IMR-90 (cell line): Measurements from ENCODE around the gene DNM1. TPM values are rescaled to one million over a fixed set of nuclear protein-coding genes. Genes with fewer than 3 reads are reported as not detected.

Experiments used
- ATAC-seq: fragments of 200-7000 bp; cut with Tn5 transposase; 2 replicates; pipeline ENCODE4 v1.9.1; 2020; ENCODE audit warnings: low read depth, mild to moderate bottlenecking, moderate library complexity
- BruUV-seq: library from RNA; stranded (reverse); fragments of 400-500 nt; replicated peaks from 2 replicates; lab custom pipeline; 2021; lab: Mats Ljungman, UMichigan
- CTCF ChIA-PET: fragments of 300-600 bp; formaldehyde crosslinking; extraction: SDS; loops from one replicate; lab custom pipeline; 2021; ENCODE audit warnings: antibody characterized with exemption; lab: Yijun Ruan, JAX
- POLR2A ChIA-PET: fragments of 300-600 bp; sonication (Branson Sonifier 250); formaldehyde crosslinking; loops from one replicate; lab custom pipeline; 2022; ENCODE audit warnings: antibody characterized with exemption; ENCODE audit not compliant: unreplicated experiment; lab: Charles Lee
- DNase-seq: peaks from one replicate; pipeline ENCODE4 v3.0.0; 2013
- H2AFZ ChIP-seq: replicated peaks from 2 replicates; pipeline ENCODE3; 2013; ENCODE audit warnings: low read length, mild to moderate bottlenecking; ENCODE audit not compliant: poor library complexity
- H2AK5ac ChIP-seq: 2 replicates; pipeline ENCODE4 v1.6.1; 2013; ENCODE audit warnings: low read depth, low read length, inconsistent platforms
- H2AK9ac ChIP-seq: replicated peaks from 2 replicates; pipeline ENCODE3; 2013; ENCODE audit warnings: mild to moderate bottlenecking, low read depth, low read length, moderate library complexity; ENCODE audit not compliant: poor library complexity
- H2BK120ac ChIP-seq: 2 replicates; pipeline ENCODE4 v1.6.1; 2013; ENCODE audit warnings: low read depth, low read length, inconsistent platforms
- H2BK15ac ChIP-seq: 3 replicates; pipeline ENCODE4 v1.6.1; 2013; ENCODE audit warnings: low read depth, low read length, inconsistent platforms
- H2BK20ac ChIP-seq: 2 replicates; pipeline ENCODE4 v1.6.1; 2013; ENCODE audit warnings: low read depth, mild to moderate bottlenecking, inconsistent platforms, low read length, moderate library complexity
- H2BK5ac ChIP-seq: 2 replicates; pipeline ENCODE4 v1.6.1; 2013; ENCODE audit warnings: mild to moderate bottlenecking, low read depth, low read length, inconsistent platforms; ENCODE audit not compliant: poor library complexity, severe bottlenecking
- H3K14ac ChIP-seq: replicated peaks from 2 replicates; pipeline ENCODE4 v1.6.1; 2013; ENCODE audit warnings: low read depth, low read length, inconsistent platforms
- H3K18ac ChIP-seq: 2 replicates; pipeline ENCODE4 v1.6.1; 2013; ENCODE audit warnings: low read depth, low read length, control low read depth
- H3K23ac ChIP-seq: 2 replicates; pipeline ENCODE4 v1.6.1; 2013; ENCODE audit warnings: low read depth, low read length, inconsistent platforms
- H3K27ac ChIP-seq: 2 replicates; pipeline ENCODE4 v1.5.1; 2013; ENCODE audit warnings: mild to moderate bottlenecking, control low read depth, low read length; ENCODE audit not compliant: insufficient read depth
- H3K27me3 ChIP-seq: 2 replicates; pipeline ENCODE4 v1.6.1; 2013; ENCODE audit warnings: low read length; ENCODE audit not compliant: control insufficient read depth, insufficient read depth
- H3K36me3 ChIP-seq: 2 replicates; pipeline ENCODE4 v1.6.1; 2013; ENCODE audit warnings: low read length, mixed read lengths; ENCODE audit not compliant: control insufficient read depth, insufficient read depth
- H3K4ac ChIP-seq: 2 replicates; pipeline ENCODE4 v1.6.1; 2013; ENCODE audit warnings: low read depth, low read length, inconsistent platforms
- H3K4me1 ChIP-seq: 2 replicates; pipeline ENCODE4 v1.6.1; 2013; ENCODE audit warnings: low read length, mixed read lengths; ENCODE audit not compliant: control insufficient read depth, insufficient read depth
- H3K4me2 ChIP-seq: 2 replicates; pipeline ENCODE4 v1.6.1; 2013; ENCODE audit warnings: low read depth, mild to moderate bottlenecking, control low read depth, low read length, moderate library complexity
- H3K4me3 ChIP-seq: 2 replicates; pipeline ENCODE4 v1.5.1; 2013; ENCODE audit warnings: low read depth, mild to moderate bottlenecking, control low read depth, low read length, moderate library complexity; ENCODE audit not compliant: insufficient read depth
- H3K56ac ChIP-seq: 2 replicates; pipeline ENCODE4 v1.6.1; 2013; ENCODE audit warnings: low read length, inconsistent platforms; ENCODE audit not compliant: insufficient read depth; ENCODE audit errors: extremely low read depth
- H3K79me1 ChIP-seq, 2 experiments: 2 replicates each; pipeline ENCODE4 v1.6.1; 2013; ENCODE audit warnings: low read length in 2 of 2, inconsistent platforms in 1 of 2, low read depth in 1 of 2
- H3K9ac ChIP-seq: 2 replicates; pipeline ENCODE4 v1.6.1; 2013; ENCODE audit warnings: low read depth, low read length, control low read depth
- H3K9me1 ChIP-seq: 2 replicates; pipeline ENCODE4 v1.6.1; 2013; ENCODE audit warnings: low read length, inconsistent platforms; ENCODE audit not compliant: insufficient read depth
- H3K9me3 ChIP-seq: 2 replicates; pipeline ENCODE4 v1.6.1; 2013; ENCODE audit warnings: low read length; ENCODE audit not compliant: control insufficient read depth, insufficient read depth
- H4K20me1 ChIP-seq: 2 replicates; pipeline ENCODE4 v1.6.1; 2013; ENCODE audit warnings: low read length, inconsistent platforms; ENCODE audit not compliant: insufficient read depth
- H4K5ac ChIP-seq: 2 replicates; pipeline ENCODE4 v1.6.1; 2013; ENCODE audit warnings: mild to moderate bottlenecking, low read depth, low read length, control low read depth
- H4K8ac ChIP-seq, 2 experiments: 2 replicates each; pipeline ENCODE4 v1.6.1; 2013; ENCODE audit warnings: low read depth in 2 of 2, low read length in 2 of 2, control low read depth in 1 of 2, inconsistent platforms in 1 of 2
- H4K91ac ChIP-seq: 2 replicates; pipeline ENCODE4 v1.6.1; 2013; ENCODE audit warnings: low read depth, low read length, inconsistent platforms; ENCODE audit not compliant: insufficient read depth
- BHLHE40 ChIP-seq: fragments of 150-350 bp; IDR thresholded peaks from 2 replicates; pipeline ENCODE4 v1.6.1; 2016; ENCODE audit warnings: mild to moderate bottlenecking, low read depth, low read length
- CEBPB ChIP-seq: IDR thresholded peaks from 2 replicates; pipeline ENCODE4 v1.6.1; 2012; ENCODE audit warnings: low read depth, low read length, improper control_type of control experiment
- FOS ChIP-seq: fragments of 150-350 bp; IDR thresholded peaks from 2 replicates; pipeline ENCODE4 v1.6.1; 2016; ENCODE audit warnings: low read depth, low read length
- MAFK ChIP-seq: IDR thresholded peaks from 2 replicates; pipeline ENCODE4 v1.6.1; 2012; ENCODE audit warnings: low read depth, low read length, improper control_type of control experiment
- RAD21 ChIP-seq: IDR thresholded peaks from 2 replicates; pipeline ENCODE4 v1.6.1; 2012; ENCODE audit warnings: low read length, improper control_type of control experiment
- WGBS, 2 experiments: methylation state at CpG; one replicate each; pipeline versions ENCODE4 v1.1.5 to v1.1.7; 2013; ENCODE audit warnings: missing lambda C conversion rate in 2 of 2; ENCODE audit not compliant: insufficient read length in 1 of 2; ENCODE audit errors: extremely low coverage in 2 of 2; 5-methylcytosine and 5-hydroxymethylcytosine counted together
- dilution Hi-C: fragments of 300-500 bp; cut with HindIII; formaldehyde crosslinking; loops from one replicate; pipeline ENCODE4 v1.14.3; 2018; ENCODE audit warnings: low sequenced_read_pairs; ENCODE audit not compliant: unreplicated experiment
- in situ Hi-C: fragments of 300-500 bp; cut with MboI; formaldehyde crosslinking; loops from 3 replicates; pipeline ENCODE4 v1.14.3; 2019; ENCODE audit warnings: low sequenced_read_pairs, inconsistent platforms, mixed read lengths
- intact Hi-C: fragments of 100-400 bp; cut with micrococcal nuclease; formaldehyde crosslinking; loops from 2 replicates; pipeline ENCODE4 v1.10.0; 2022
- polyA plus RNA-seq, 3 experiments: library from polyadenylated mRNA; depleted of rRNA; stranded (reverse); fragments of >200 nt; gene quantifications; 2 replicates each; pipeline ENCODE4 v1.2.3, GENCODE V29; 2012; ENCODE audit warnings: low replicate concordance in 1 of 3
- total RNA-seq: library from RNA; depleted of rRNA; stranded (reverse); fragments of >200 nt; gene quantifications from 2 replicates; pipeline ENCODE4 v1.2.3, GENCODE V29; 2012
- TF ChIP-seq, protein P1 (sequence below): conservative IDR thresholded peaks from 2 replicates; pipeline ENCODE4 v1.5.1; 2012; ENCODE audit warnings: mild to moderate bottlenecking, low read depth, low read length, improper control_type of control experiment

Gene DNM1
- total and polyA plus RNA-seq, 2 of the 4 experiments (the other 2 are of a cell fraction): 13.6 to 17.7 TPM

DNA sequence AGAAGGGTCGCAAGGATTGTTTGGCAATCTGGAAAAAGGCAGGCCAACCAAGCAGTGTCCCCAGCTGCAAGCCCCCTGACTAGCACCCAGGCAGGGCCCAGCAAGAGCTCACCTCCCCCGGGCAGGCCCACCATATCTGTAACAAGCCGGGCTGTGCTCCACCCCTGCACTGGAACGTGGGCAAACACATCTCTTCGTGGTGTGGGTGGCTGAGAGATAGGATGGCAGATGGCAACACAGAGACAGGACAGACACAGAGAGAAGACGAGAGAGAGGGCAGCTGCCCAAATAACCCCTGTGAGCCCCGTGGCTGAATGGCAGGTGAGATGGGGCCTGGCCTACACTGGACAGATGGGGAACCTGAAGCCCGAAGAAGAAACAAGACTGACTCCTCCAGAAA lies 33.7 kb upstream of the DNM1 start:
- in situ Hi-C loops: no loop called here

More for the DNA sequence above, 33.7 kb upstream of the DNM1 start:
- H3K36me3 ChIP-seq: peaks cover 47% of the 10 kb centered on the region
- H3K56ac ChIP-seq: no peak overlapping the region
- no peak overlapping the region for H3K9ac ChIP-seq
- H3K4me1 ChIP-seq: peaks cover 2% of the 10 kb centered on the region; the same call in 1 of the 2 replicates
- peaks cover 15% of the 10 kb centered on the region for H3K9me1 ChIP-seq
- no peak overlapping the region for H2BK5ac ChIP-seq
- ATAC-seq (no peak), DNase-seq (no peak)
- dilution Hi-C loops: no loop called here
- WGBS, 2 experiments: 92% methylated on average over 2 of the region's 8 CpGs; no CpG with 5 or more reads in 1 of the 2 experiments
- no peak overlapping the region for H3K4me2 ChIP-seq
- no peak overlapping the region for H3K14ac ChIP-seq
- H3K4me3 ChIP-seq: no peak overlapping the region
- H3K23ac ChIP-seq: no peak overlapping the region
- no peaks in the 10 kb centered on the region for H3K27me3 ChIP-seq
- no peak overlapping the region for H2BK15ac ChIP-seq
- no peak overlapping the region for H3K18ac ChIP-seq
- TF ChIP-seq RAD21 (no peak), MAFK (no peak), CEBPB (no peak), FOS (no peak), BHLHE40 (no peak)
- TF ChIP-seq, protein P1, sequence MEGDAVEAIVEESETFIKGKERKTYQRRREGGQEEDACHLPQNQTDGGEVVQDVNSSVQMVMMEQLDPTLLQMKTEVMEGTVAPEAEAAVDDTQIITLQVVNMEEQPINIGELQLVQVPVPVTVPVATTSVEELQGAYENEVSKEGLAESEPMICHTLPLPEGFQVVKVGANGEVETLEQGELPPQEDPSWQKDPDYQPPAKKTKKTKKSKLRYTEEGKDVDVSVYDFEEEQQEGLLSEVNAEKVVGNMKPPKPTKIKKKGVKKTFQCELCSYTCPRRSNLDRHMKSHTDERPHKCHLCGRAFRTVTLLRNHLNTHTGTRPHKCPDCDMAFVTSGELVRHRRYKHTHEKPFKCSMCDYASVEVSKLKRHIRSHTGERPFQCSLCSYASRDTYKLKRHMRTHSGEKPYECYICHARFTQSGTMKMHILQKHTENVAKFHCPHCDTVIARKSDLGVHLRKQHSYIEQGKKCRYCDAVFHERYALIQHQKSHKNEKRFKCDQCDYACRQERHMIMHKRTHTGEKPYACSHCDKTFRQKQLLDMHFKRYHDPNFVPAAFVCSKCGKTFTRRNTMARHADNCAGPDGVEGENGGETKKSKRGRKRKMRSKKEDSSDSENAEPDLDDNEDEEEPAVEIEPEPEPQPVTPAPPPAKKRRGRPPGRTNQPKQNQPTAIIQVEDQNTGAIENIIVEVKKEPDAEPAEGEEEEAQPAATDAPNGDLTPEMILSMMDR: no peak
- H2AK9ac ChIP-seq: peak overlapping the region; percentile 82
- peak overlapping the region; percentile 43 for H2AFZ ChIP-seq
- 0 out of 2 replicates have a peak, but pooled peaks cover 2% of the 10 kb centered on the region for H4K20me1 ChIP-seq
- no peak overlapping the region for H4K91ac ChIP-seq
- ChIA-PET CTCF (no interaction called here), POLR2A (no interaction called here)
- H3K27ac ChIP-seq: no peak overlapping the region
- intact Hi-C loops: no loop called here
- H2BK120ac ChIP-seq: no peak overlapping the region
- peaks cover 9 to 43% of the 10 kb centered on the region in 2 experiments for H3K79me1 ChIP-seq
- H2AK5ac ChIP-seq: no peak overlapping the region; the same call in 1 of the 2 replicates
- no peak overlapping the region for H2BK20ac ChIP-seq
- H3K9me3 ChIP-seq: no peaks in the 10 kb centered on the region
- H3K4ac ChIP-seq: no peak overlapping the region
- no peak overlapping the region for H4K5ac ChIP-seq
- H4K8ac ChIP-seq: no peak overlapping the region
- no TSS peak for BruUV-seq
